A549 (cell line): ENCODE data around the gene CDH18. TPM values are rescaled to one million over a fixed set of nuclear protein-coding genes. Genes with fewer than 3 reads are reported as not detected.

Experiments used
- ATAC-seq, 2 experiments: fragments of 200-7000 bp in 1 of 2; fragments of >200 bp in 1 of 2; cut with Nextera tagmentation in 1 of 2; cut with Tn5 transposase in 1 of 2; 3 replicates each; pipeline versions ENCODE4 v1.8.0 to v1.9.1; 2018 to 2020; ENCODE audit warnings: mild to moderate bottlenecking in 1 of 2, moderate library complexity in 1 of 2
- CTCF ChIA-PET: fragments of 300-600 bp; sonication (Branson Sonifier 250); formaldehyde crosslinking; extraction: SDS; loops from one replicate; lab custom pipeline; 2021; ENCODE audit warnings: antibody characterized with exemption, inconsistent platforms; lab: Yijun Ruan, JAX
- POLR2A ChIA-PET: fragments of 350-600 bp; formaldehyde crosslinking; extraction: SDS; loops from one replicate; lab custom pipeline; 2021; ENCODE audit warnings: antibody characterized with exemption, inconsistent platforms; lab: Yijun Ruan, JAX
- DNase-seq, 2 experiments: peaks; one replicate each; pipeline versions ENCODE4 v3.0.0 to v3.0.0-alpha.2; 2011 to 2016; ENCODE audit warnings: low read depth in 1 of 2, low spot score in 1 of 2
- FAIRE-seq: peaks from 2 replicates; lab custom pipeline; 2011; peaks lifted over from hg19 to GRCh38; lab: Jason Lieb, UNC
- H3K27ac ChIP-seq, 2 experiments: fragments of >200 bp; sonication (Bioruptor Twin); formaldehyde crosslinking; 3 replicates each; pipeline ENCODE4 v1.5.1; 2016 to 2017
- H3K4me1 ChIP-seq: fragments of >200 bp; sonication (Bioruptor Twin); formaldehyde crosslinking; 3 replicates; pipeline ENCODE4 v1.6.1; 2016
- H3K4me2 ChIP-seq: fragments of >200 bp; sonication (Bioruptor Twin); formaldehyde crosslinking; 3 replicates; pipeline ENCODE4 v1.6.1; 2016
- H3K4me3 ChIP-seq: fragments of >200 bp; sonication (Bioruptor Twin); formaldehyde crosslinking; 3 replicates; pipeline ENCODE4 v1.5.1; 2016
- H3K9me3 ChIP-seq: fragments of >200 bp; sonication (Bioruptor Twin); formaldehyde crosslinking; 3 replicates; pipeline ENCODE4 v1.6.1; 2016
- ATOH8 ChIP-seq: fragments of 250-450 bp; sonication (Bioruptor Pico); IDR thresholded peaks from 2 replicates; pipeline ENCODE4 v1.5.0; 2020; ENCODE audit warnings: low read depth, mild to moderate bottlenecking, moderate library complexity
- BCL3 ChIP-seq: fragments of >200 bp; sonication (Bioruptor Twin); formaldehyde crosslinking; IDR thresholded peaks from 3 replicates; pipeline ENCODE4 v1.6.1; 2016
- CBX8 ChIP-seq: fragments of 200-600 bp; sonication (generic); IDR thresholded peaks from 2 replicates; pipeline ENCODE4 v1.6.1; 2016
- CHD4 ChIP-seq: fragments of 200-600 bp; sonication (generic); IDR thresholded peaks from 2 replicates; pipeline ENCODE4 v1.6.1; 2016; ENCODE audit warnings: antibody characterized with exemption, mild to moderate bottlenecking, borderline replicate concordance
- E2F6 ChIP-seq: IDR thresholded peaks from 2 replicates; pipeline ENCODE4 v1.6.1; 2012; ENCODE audit warnings: low read depth, borderline replicate concordance
- EHF ChIP-seq: fragments of 250-450 bp; sonication (Bioruptor Pico); IDR thresholded peaks from 2 replicates; pipeline ENCODE4 v1.5.0; 2020; ENCODE audit warnings: mild to moderate bottlenecking
- HES2 ChIP-seq: fragments of >200 bp; sonication (Bioruptor Twin); formaldehyde crosslinking; IDR thresholded peaks from 2 replicates; pipeline ENCODE4 v1.6.1; 2016
- JUNB ChIP-seq: fragments of >200 bp; sonication (Bioruptor Twin); formaldehyde crosslinking; IDR thresholded peaks from 2 replicates; pipeline ENCODE4 v1.6.1; 2016
- KDM1A ChIP-seq: fragments of 200-600 bp; sonication (generic); IDR thresholded peaks from 2 replicates; pipeline ENCODE4 v1.6.1; 2016; ENCODE audit warnings: low read depth, mild to moderate bottlenecking
- KDM5A ChIP-seq: fragments of 200-600 bp; sonication (generic); IDR thresholded peaks from 2 replicates; pipeline ENCODE4 v1.6.1; 2016; ENCODE audit warnings: antibody characterized with exemption, mild to moderate bottlenecking
- MAFK ChIP-seq: fragments of 450-650 bp; IDR thresholded peaks from 2 replicates; pipeline ENCODE4 v1.6.1; 2014; ENCODE audit not compliant: partially characterized antibody
- MAX ChIP-seq: IDR thresholded peaks from 2 replicates; pipeline ENCODE4 v1.6.1; 2012
- NPAS2 ChIP-seq: fragments of 250-450 bp; sonication (Bioruptor Pico); IDR thresholded peaks from 2 replicates; pipeline ENCODE4 v1.8.0; 2022; ENCODE audit warnings: mild to moderate bottlenecking, moderate library complexity, borderline replicate concordance
- RCOR1 ChIP-seq: fragments of 150-350 bp; IDR thresholded peaks from 2 replicates; pipeline ENCODE4 v1.6.1; 2014; ENCODE audit warnings: antibody characterized with exemption, low read length, low read depth
- REST ChIP-seq: fragments of 200-600 bp; sonication (generic); IDR thresholded peaks from 2 replicates; pipeline ENCODE4 v1.6.1; 2016; ENCODE audit warnings: antibody characterized with exemption, mild to moderate bottlenecking, moderate library complexity
- RFX5 ChIP-seq: fragments of 450-650 bp; IDR thresholded peaks from 2 replicates; pipeline ENCODE4 v1.7.1; 2014; ENCODE audit warnings: antibody characterized with exemption, mild to moderate bottlenecking, moderate library complexity
- RNF2 ChIP-seq: fragments of 200-600 bp; sonication (generic); IDR thresholded peaks from 2 replicates; pipeline ENCODE4 v1.6.1; 2016; ENCODE audit warnings: low read depth, mild to moderate bottlenecking, antibody characterized with exemption, moderate library complexity, borderline replicate concordance
- TFCP2L1 ChIP-seq: fragments of 250-450 bp; sonication (Bioruptor Pico); IDR thresholded peaks from 2 replicates; pipeline ENCODE4 v1.5.0; 2021; ENCODE audit warnings: mild to moderate bottlenecking
- ZFP36 ChIP-seq: fragments of 450-650 bp; IDR thresholded peaks from 2 replicates; pipeline ENCODE4 v1.6.1; 2014; ENCODE audit warnings: borderline replicate concordance; ENCODE audit not compliant: partially characterized antibody
- ZNF302 ChIP-seq: fragments of 250-450 bp; sonication (Bioruptor Pico); IDR thresholded peaks from 2 replicates; pipeline ENCODE4 v1.9.0; 2021; ENCODE audit warnings: inconsistent platforms, mild to moderate bottlenecking, moderate library complexity
- WGBS: methylation state at CpG from one replicate; pipeline ENCODE4 v1.1.6; 2017; ENCODE audit errors: missing lambda C conversion rate; 5-methylcytosine and 5-hydroxymethylcytosine counted together
- polyA minus RNA-seq: library from RNA; depleted of rRNA, polyadenylated mRNA; stranded (reverse); fragments of >200 nt; gene quantifications from 2 replicates; pipeline ENCODE4 v1.2.3, GENCODE V29; 2011; rRNA and poly(A)+ RNA removed
- polyA plus RNA-seq, 4 experiments: library from polyadenylated mRNA; depleted of rRNA in 3 of 4; stranded (reverse); fragments of >200 nt; fragmentation: RNase III in 1 of 4; extraction: RNeasy Plus Mini Kit Qiagen cat#74134 plus additional on column Dnase treatment in 1 of 4; gene quantifications; 2 replicates in 3 of 4; 3 replicates in 1 of 4; pipeline ENCODE4 v1.2.3, GENCODE V29; 2011 to 2017

Gene CDH18
- polyA plus RNA-seq (2011; rRNA removed) (0.07 TPM in 1 of 2 replicates, not detected in the other), polyA plus RNA-seq (2017; fragmentation: RNase III; extraction: RNeasy Plus Mini Kit Qiagen cat#74134 plus additional on column Dnase treatment) (not detected in 3 replicates), polyA minus RNA-seq (not detected in 2 replicates)
- not detected in 2 replicates for polyA plus RNA-seq (2012; cell fraction: cytosol; rRNA removed)
- not detected in 2 replicates for polyA plus RNA-seq (2012; cell fraction: nucleus; rRNA removed)

- CTCF ChIA-PET = no interaction called here
- peak within 1 kb of the TSS; percentile 28 for H3K4me3 ChIP-seq
- ATAC-seq = peak; percentile 98 to 99
- TF ChIP-seq CHD4 (no peak), BCL3 (no peak), JUNB (no peak), RCOR1 (no peak), KDM1A (no peak), MAX (no peak), EHF (CRISPR knock-in tag) (no peak), KDM5A (no peak), CBX8 (no peak), ZFP36 (no peak), ATOH8 (CRISPR knock-in tag) (no peak), REST (no peak), MAFK (no peak), NPAS2 (CRISPR knock-in tag) (no peak), RNF2 (no peak), E2F6 (no peak), RFX5 (no peak), TFCP2L1 (CRISPR knock-in tag) (no peak), HES2 (no peak), ZNF302 (CRISPR knock-in tag) (no peak)
- no peaks in the 10 kb centered on the region for H3K4me1 ChIP-seq
- no peak for FAIRE-seq
- peak within 1 kb of the TSS; percentile 72 for H3K4me2 ChIP-seq
- no peak within 1 kb of the TSS for H3K27ac ChIP-seq
- 6% methylated on average over 26 of the region's 26 CpGs for WGBS
- POLR2A ChIA-PET = no interaction called here
- DNase-seq = peak; percentile 22 to 30
- no peaks in the 10 kb centered on the region for H3K9me3 ChIP-seq
These were observed at the start of gene CDH18 for GRCh38 chr5:19987612-19988361. TSS of gene CDH18 (minus strand) at chr5:19988200. CDS start at chr5:19838986, 149,214 bp downstream.
